ENCODE data around the gene STXBP3.

The STXBP3 gene

DNA sequence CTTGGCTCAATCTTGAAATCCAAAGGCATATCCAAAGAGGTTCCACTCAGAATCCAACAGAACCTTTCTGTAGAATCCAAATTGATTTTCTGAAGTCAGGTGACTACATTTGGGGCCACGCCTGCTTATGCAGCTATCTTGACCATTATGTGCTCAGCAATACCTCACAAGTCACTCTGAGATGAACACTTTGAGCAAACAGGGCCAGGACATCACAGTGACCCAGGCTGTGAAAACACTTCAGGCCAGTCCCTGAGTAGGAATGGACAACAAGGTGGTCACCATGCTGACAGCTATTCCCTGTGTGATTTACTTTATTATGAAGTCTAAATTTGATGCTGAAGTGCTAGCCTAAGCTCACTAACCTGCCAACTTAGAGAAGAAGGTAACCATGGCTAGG lies 110.5 kb downstream of the STXBP3 start, which contains the start of gene AKNAD1:
AKNAD1 (minus strand) TSS at position 101 of the 400 bp plus-strand sequence. CDS start 4,430 bp downstream, outside the sequence.
- no peak for DNase-seq
- in situ Hi-C loops (cut with HindIII; ENCODE audit: low pct_ligation_motif_present, low pct_unique_long_range_greater_than_20kb, low sequenced_read_pairs) = no loop called here

DNA sequence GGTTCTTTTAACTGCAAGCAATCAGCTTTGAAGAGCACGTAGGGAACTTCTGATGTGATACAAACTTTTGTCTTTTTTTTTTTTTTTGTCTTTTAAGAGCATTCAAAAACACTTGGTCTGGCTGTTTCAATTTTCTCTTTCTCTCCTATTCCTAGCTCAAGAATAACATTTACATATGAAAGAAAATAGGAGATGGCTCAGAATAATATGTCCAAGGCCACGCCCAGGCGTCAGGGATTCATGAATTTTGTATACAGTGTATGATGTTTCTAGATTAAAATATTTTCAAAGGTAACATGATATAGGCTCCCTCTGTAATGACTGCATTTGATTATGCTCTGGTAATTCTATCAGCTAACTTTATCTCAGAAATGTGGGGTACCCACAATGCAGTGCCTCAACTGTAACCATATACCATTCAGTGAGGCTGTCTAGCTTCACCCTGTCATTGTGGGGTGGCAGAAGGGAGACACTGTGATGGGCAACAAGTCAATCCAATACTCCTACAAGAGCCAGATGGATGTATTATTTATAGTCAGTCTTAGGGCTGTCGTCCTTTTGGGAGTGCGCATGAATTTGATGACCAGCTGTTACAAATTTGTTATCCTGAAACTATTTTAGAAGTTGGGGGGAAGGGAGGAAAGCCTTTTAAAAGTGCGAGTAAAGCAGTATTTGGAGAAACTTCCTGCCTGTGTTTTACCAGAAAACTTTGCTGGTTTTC lies 111.9 kb downstream of the STXBP3 start:
- no peak for DNase-seq
- in situ Hi-C loops (cut with HindIII; ENCODE audit: low pct_ligation_motif_present, low pct_unique_long_range_greater_than_20kb, low sequenced_read_pairs) = no loop called here
